Immature natural killer cell (primary cell): ENCODE results near the gene C20orf204. TPM values are rescaled to one million over a fixed set of nuclear protein-coding genes. Genes with fewer than 3 reads are reported as not detected.

Experiments used
- DNase-seq, 3 donors: peaks; one replicate each; pipeline ENCODE4 v3.0.0; 2022; ENCODE audit warnings: mixed read lengths in 1 of 3
- H3K27ac Mint-ChIP-seq, 6 donors: one replicate each; pipeline ENCODE4 v1.8.0; 2020; ENCODE audit warnings: mixed read lengths in 6 of 6, mild to moderate bottlenecking in 5 of 6, inconsistent platforms in 4 of 6, moderate library complexity in 3 of 6
- H3K27me3 Mint-ChIP-seq, 3 donors: one replicate each; pipeline ENCODE4 v1.8.0; 2020 to 2021; ENCODE audit warnings: low read depth in 3 of 3, mild to moderate bottlenecking in 3 of 3, mixed read lengths in 3 of 3, moderate library complexity in 3 of 3, inconsistent platforms in 1 of 3
- H3K36me3 Mint-ChIP-seq, 3 donors: one replicate each; pipeline ENCODE4 v1.8.0; 2020; ENCODE audit warnings: mixed read lengths in 3 of 3, inconsistent platforms in 2 of 3, mild to moderate bottlenecking in 2 of 3
- H3K4me1 Mint-ChIP-seq, 2 donors: one replicate each; pipeline ENCODE4 v1.8.0; 2020; ENCODE audit warnings: inconsistent platforms in 2 of 2, mild to moderate bottlenecking in 2 of 2, mixed read lengths in 2 of 2, moderate library complexity in 1 of 2
- H3K4me3 Mint-ChIP-seq, 5 donors: one replicate each; pipeline ENCODE4 v1.8.0; 2020; ENCODE audit warnings: mild to moderate bottlenecking in 5 of 5, mixed read lengths in 5 of 5, inconsistent platforms in 3 of 5, moderate library complexity in 3 of 5
- H3K9me3 Mint-ChIP-seq, 6 donors: one replicate each; pipeline ENCODE4 v1.8.0; 2020; ENCODE audit warnings: mild to moderate bottlenecking in 6 of 6, mixed read lengths in 6 of 6, inconsistent platforms in 4 of 6, moderate library complexity in 3 of 6
- polyA plus RNA-seq, 3 donors: library from polyadenylated mRNA; unstranded; fragments of 300-500 nt; fragmentation: Illumina TruSeq; gene quantifications; one replicate each; pipeline ENCODE4 v1.2.3, GENCODE V29; 2021

C20orf204 gene
- polyA plus RNA-seq, 3 donors from 2014 or later, result not detected

DNA sequence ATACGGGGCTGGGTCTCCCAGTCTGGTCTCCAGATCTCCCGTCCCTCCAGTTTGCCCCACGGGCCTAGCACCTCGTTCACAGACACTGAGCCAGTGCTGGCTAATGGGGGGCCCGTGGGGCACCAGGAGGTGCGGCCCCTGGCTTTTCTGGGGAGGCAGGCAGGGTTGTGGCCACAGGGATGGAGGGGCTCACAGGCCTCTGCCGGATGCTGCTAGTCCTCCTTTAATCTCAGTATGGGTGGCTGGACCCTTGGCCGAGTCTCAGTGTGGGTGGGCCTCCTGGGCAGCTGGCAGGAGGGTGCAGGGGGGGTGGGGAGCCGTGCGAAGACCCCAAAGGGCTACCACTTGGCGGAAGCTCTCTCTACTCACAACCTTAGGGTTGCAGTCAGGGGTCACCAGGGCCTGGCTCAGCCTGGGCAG, 15.1 kb downstream of the C20orf204 start:
- Mint-ChIP-seq H3K27ac (no peak overlapping the region), H3K9me3 (no peaks in the 10 kb centered on the region), H3K27me3 (peaks cover 9 to 11% (median 9%) of the 10 kb centered on the region in 3 donors), H3K4me3 (no peak overlapping the region), H3K36me3 (no peaks in the 10 kb centered on the region), H3K4me1 (no peaks in the 10 kb centered on the region)
- no peak for DNase-seq

DNA sequence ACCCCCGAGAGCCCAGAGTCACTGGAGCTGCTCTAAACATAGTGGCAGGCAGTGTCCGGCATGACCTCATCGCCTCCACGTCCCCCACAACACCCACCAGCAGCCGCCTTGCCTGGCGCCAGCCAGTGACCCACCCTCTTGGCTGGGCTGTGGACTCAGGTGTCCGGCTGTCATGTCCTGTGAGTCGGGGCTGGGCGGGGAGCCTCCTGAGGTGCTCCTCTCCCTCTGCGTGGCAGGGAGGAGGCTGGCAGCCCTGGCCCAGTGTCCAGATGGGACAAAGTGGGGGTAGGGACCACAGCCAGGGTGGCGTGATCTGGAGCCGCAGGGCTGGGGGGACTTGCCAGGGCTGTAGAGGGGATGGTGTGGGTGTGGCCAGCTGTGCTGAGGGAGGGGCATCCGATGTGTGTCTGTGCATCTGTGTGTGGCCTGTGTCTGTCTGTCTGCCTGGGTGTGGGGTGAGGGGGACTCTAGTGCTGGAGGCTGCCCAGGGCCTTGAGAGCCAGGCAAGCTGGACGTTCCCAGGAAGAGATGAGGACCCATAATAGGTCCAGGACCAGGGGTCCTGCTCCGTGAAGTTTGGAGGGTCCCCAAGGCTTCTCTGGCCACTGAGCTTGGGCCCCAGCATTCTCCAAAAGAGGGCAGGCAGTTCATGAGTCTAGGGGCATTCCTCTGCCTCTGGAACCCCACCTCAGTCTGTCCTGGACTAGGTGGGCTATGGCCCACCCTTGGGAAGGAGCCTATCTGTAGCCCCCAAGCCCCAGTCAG, 15.8 kb downstream of the C20orf204 start:
- Mint-ChIP-seq H3K4me1 (no peaks in the 10 kb centered on the region), H3K36me3 (no peaks in the 10 kb centered on the region), H3K27ac (no peak overlapping the region), H3K4me3 (no peak overlapping the region), H3K9me3 (no peaks in the 10 kb centered on the region), H3K27me3 (peaks cover 6 to 8% (median 8%) of the 10 kb centered on the region in 3 donors)
- no peak for DNase-seq

DNA sequence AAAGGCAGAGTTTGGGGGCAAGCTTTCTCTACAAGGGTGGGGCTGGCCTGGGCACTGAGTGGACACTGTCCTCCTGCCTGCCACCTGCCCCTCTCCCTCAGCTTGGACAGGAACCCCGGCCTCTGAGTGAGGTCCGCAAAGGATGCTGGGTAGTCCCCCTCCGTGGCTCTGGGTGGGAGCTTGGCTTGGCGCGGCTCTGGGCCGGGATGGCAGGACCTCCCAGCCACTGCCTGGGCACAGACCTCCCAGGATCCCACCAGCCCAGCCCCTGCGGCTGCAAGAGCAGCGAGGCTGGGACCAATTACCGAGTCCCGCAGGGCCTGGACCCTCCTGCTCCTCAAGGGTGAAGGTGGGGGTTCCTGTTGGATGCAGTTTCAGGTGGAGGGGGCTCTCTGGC, 16.3 kb downstream of the C20orf204 start:
- DNase-seq, result no peak
- no peaks in the 10 kb centered on the region for H3K9me3 Mint-ChIP-seq
- no peak overlapping the region for H3K4me3 Mint-ChIP-seq
- H3K4me1 Mint-ChIP-seq, result peaks cover 0 to 1% of the 10 kb centered on the region in 2 donors
- H3K27ac Mint-ChIP-seq, result no peak overlapping the region
- no peaks in the 10 kb centered on the region for H3K36me3 Mint-ChIP-seq
- peaks cover 7 to 8% (median 8%) of the 10 kb centered on the region in 3 donors for H3K27me3 Mint-ChIP-seq

DNA sequence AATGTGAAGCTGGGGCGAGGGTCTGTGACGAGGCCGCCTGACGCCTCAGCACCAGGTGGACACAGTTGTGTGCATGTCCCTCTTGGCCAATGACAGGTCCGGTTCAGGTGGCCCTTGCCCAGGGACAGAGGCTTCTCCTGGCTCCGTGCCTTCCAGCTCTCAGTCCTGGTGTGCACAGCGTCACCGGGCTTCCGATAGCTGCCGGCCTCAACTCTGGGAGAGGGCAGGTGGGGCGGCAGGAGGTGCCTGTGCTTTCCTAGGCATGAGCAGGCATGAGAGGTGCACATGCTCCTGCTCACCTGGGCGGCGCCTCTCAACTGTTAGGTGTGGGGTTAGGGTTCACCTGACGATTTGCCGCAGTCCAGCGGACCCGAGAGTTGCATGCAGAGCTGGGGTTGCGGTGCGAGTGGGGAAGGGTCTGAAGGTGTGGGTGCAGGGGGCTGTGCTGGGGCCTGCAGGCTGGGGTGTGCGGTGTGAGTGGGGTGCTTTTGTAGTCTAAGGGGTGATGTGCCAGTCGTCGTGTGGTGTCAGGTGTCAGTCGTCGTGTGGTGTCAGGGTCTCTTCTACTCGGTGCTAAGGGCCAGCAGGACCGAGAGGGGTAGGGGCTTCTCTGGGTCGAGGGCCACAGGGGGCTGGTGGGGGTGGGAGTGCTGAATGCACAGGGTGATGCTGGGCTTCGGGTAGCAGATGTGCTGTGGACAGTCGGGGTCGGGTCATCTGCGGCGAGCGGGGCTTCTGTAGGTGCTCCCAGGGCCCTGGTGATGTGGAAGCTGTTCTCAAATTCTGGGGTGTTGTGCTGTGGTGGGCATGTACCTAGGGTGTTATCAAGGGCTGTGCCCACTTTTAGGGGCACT, 17.2 kb downstream of the C20orf204 start:
- no peak overlapping the region for H3K27ac Mint-ChIP-seq

DNA sequence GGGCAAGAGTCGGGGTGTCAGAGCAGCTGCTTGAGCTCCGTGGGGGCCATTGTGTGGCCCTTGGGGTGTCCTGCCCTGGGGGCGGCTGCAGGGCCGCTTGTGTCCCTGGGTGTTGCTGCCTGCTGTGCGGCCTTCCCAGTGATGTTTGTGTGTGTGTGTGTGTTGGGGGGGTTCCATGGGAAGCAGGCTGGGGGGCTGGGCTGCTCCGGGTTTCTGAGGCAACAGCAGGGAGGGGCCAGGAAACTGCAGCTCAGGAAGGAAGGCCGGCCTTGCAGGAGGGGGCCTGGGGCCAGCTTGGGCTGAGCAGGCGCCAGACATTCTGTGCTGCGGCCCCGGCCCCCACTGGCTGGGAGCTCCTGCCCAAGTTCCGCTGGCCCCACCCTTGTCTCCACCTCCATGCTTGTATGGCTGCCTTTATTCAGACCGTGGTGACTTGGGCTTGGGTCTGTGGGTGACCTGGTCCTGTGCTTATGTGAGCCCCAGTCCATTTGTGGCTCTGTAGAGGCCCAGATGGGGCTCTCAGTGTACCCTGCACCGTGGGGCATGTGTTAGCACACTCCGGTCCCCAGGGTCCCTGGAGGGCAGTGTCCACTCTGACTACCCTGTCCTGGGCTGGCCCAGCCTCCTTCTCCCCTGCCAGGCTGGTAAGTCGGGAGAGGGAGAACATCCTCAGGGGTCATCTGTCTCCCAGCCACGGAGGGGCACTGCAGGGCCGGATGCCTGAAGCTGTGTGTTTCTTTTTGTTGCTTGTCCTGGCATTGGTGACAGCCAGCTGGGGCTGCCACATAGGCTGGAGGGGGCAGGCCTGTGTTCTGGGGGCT, 18.1 kb downstream of the C20orf204 start:
- no peak for DNase-seq
- no peak overlapping the region for H3K4me3 Mint-ChIP-seq
- H3K27ac Mint-ChIP-seq, result no peak overlapping the region

More for the DNA sequence above, 17.2 kb downstream of the C20orf204 start:
- peaks cover 4 to 11% (median 6%) of the 10 kb centered on the region in 3 donors for H3K27me3 Mint-ChIP-seq
- H3K4me3 Mint-ChIP-seq, result no peak overlapping the region
- no peaks in the 10 kb centered on the region for H3K36me3 Mint-ChIP-seq
- H3K9me3 Mint-ChIP-seq, result no peaks in the 10 kb centered on the region
- DNase-seq, result no peak
- peaks cover 0 to 9% of the 10 kb centered on the region in 2 donors for H3K4me1 Mint-ChIP-seq

DNA sequence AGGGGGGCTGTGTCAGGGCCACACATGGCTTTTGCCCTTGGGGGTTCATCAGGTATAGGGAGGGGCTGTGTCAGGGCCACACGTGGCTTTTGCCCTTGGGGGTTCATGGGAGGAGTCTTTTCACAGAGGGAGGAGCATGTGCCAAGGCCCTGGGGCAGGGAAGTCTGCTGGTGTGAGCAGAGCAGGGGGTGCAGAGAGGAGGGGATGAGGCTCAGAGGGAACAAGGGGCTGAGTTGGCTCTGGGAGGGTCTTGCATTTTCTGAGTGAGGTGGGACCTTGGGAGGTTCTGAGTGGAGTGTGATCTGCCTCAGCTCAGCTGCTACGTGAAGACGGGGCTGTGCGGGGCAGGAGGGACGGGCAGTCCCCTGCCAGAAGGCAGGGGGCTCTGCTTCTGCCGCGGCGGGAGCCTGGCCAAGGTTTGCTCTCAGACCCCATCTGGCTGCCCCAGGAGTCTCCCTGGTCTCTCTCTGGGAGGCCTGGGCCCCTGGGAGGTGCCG, 19.5 kb downstream of the C20orf204 start:
- Mint-ChIP-seq H3K9me3 (no peaks in the 10 kb centered on the region), H3K4me3 (no peak overlapping the region), H3K27ac (no peak overlapping the region), H3K36me3 (no peaks in the 10 kb centered on the region), H3K27me3 (peaks cover 6 to 11% (median 8%) of the 10 kb centered on the region in 3 donors), H3K4me1 (peaks cover 0 to 11% of the 10 kb centered on the region in 2 donors)
- DNase-seq, result no peak

More for the DNA sequence above, 18.1 kb downstream of the C20orf204 start:
- Mint-ChIP-seq H3K36me3 (no peaks in the 10 kb centered on the region), H3K9me3 (no peaks in the 10 kb centered on the region), H3K4me1 (peaks cover 0 to 11% of the 10 kb centered on the region in 2 donors), H3K27me3 (peaks cover 4 to 11% (median 6%) of the 10 kb centered on the region in 3 donors)

DNA sequence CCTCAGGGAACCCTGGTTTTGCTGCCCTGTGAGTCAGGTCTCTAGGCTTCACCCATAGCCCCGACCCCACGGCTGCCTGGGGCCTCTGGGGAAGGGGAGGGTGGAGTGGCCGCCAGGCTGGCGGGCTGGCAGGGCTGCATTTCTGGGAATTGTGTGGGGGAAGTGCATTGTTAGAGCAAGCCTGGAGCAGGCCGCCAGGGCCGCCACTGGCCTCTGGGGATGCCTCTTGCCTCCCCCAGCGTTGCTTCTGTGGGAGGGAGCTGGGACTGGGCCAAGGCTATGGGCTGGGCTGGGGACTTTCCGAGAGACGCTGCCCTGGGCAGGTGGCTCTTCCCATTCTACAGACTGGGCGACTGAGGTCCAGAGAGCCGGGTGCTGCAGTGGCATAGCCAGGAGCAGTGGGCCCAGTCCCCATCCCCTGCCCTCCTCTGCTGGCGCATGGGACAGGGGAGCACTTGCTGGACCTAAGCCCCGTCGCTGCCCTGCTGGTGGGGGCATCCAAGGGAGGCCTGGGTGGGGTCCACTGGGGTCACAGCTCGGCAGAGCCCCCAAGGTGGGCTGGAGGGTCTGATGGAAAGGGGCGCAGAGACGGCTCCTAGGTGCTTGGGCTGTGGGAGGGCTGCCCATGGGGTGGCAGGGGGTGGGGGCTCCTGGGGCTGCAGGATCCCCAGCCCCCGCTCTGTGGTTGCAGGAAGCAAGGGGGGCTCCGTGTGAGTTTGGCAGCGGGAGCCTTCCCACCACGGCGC, 20.1 kb downstream of the C20orf204 start:
- Mint-ChIP-seq H3K27me3 (peaks cover 6 to 11% (median 8%) of the 10 kb centered on the region in 3 donors), H3K4me3 (no peak overlapping the region)

DNA sequence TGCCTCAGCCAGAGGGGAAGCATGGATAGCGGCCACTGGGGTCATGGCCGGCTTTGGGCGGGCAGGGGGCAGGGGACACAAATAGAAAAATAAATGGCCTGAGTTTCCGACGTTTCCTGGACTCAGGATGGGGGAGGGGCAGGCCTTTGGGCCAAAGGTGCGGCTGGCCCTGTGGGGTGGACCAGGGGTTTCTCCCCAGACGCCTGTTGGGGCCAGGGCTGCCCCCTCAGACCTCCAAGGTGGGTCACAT, 20.6 kb downstream of the C20orf204 start:
- DNase-seq, result no peak
- Mint-ChIP-seq H3K27me3 (peaks cover 6 to 11% (median 7%) of the 10 kb centered on the region in 3 donors), H3K4me3 (no peak overlapping the region), H3K9me3 (no peaks in the 10 kb centered on the region), H3K4me1 (peaks cover 0 to 11% of the 10 kb centered on the region in 2 donors), H3K27ac (no peak overlapping the region), H3K36me3 (no peaks in the 10 kb centered on the region)

More for the DNA sequence above, 20.1 kb downstream of the C20orf204 start:
- Mint-ChIP-seq H3K9me3 (no peaks in the 10 kb centered on the region), H3K27ac (no peak overlapping the region), H3K4me1 (peaks cover 0 to 11% of the 10 kb centered on the region in 2 donors), H3K36me3 (no peaks in the 10 kb centered on the region)
- no peak for DNase-seq

DNA sequence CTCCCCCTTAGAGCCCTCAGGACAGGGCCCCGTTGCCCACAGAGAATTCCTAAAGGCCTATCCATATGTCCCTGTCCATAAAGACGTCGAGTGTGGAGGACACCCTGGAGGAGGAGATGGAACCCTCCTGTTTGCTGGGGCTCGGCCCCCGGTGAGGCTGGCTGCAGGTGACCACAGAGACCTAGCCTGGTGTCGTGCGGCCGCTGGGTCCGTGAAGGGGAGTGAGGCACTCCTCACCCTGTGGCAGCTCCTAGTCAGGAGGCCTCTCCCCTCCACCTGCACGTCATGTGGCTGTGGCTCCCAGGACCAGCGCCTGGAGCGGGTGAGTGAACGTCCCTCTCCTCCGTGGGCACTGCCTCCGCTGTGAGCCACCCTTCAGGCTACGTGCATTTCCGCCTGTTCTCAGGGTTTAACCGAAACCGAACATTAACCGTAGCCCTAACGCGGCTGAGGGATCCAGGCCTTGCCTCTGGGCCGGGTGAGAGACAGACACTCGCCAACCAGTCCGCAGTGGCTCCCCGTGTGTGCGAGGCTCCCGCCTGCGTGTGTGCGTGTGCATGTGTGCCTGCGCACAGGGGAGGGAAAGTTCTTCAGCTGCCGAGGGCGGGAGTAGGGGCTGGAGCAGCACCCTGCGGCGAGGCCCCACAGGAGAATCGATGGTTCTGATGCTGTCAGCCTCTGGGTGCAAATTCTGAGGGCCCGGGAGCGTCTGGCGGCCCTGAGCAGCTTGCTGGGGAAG, 21.1 kb downstream of the C20orf204 start:
- Mint-ChIP-seq H3K4me1 (peaks cover 0 to 13% of the 10 kb centered on the region in 2 donors), H3K9me3 (no peaks in the 10 kb centered on the region), H3K36me3 (no peaks in the 10 kb centered on the region), H3K4me3 (peak overlapping the region in 4 of 5 donors; percentile 24 to 71 (median 46)), H3K27ac (peak overlapping the region in 1 of 6 donors; percentile 83), H3K27me3 (peaks cover 4 to 8% (median 4%) of the 10 kb centered on the region in 3 donors)
- DNase-seq, result peak in 1 of 3 donors; percentile 33

DNA sequence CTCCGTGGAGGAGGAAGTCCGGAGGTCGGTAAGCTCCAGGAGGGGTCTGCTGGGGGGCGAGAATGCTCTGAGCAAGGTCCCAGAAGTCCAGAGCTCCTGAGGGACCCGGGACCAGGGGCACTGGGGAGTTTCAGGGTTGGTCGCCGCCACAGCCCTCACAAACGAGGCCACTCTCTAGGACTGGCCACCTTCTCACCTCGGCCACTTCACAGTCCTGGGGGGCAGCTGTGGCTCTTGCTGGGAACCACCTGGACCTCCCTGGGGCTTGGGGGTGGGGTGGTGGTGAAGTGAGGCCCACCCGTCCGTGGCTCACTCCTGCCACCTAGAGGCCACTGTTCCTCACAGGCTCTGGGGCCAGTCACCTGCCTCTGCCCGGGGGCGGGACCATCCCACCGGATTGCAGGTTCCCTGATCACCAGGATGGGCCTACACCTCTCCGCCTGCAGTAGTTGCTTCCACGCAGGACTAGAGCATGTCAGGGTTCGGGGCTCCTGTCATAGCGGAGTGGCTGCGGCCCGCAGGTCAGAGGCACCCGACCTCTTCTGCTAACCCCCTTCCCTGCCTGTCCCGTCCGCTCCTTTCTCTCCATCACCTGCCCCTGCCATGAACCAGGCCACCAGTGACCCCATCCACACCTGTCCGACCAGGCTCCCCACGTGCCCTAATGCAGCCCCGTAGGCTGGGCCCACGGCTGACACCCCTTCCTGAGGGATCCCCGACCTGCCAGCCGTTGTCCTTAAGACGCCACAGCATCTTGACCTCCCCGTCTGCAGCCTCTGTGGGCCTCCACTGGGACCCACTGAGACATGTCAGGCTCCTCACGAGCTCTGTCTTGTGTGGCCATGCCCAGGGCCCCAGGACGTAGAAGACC, 21.9 kb downstream of the C20orf204 start:
- peak; percentile 66 to 71 (median 67) for DNase-seq
- Mint-ChIP-seq H3K9me3 (no peaks in the 10 kb centered on the region), H3K36me3 (no peaks in the 10 kb centered on the region), H3K4me3 (peak overlapping the region in 4 of 5 donors; percentile 24 to 71 (median 46)), H3K27me3 (peaks cover 4 to 8% (median 4%) of the 10 kb centered on the region in 3 donors), H3K27ac (peak overlapping the region in 1 of 6 donors; percentile 83), H3K4me1 (peaks cover 0 to 15% of the 10 kb centered on the region in 2 donors)

DNA sequence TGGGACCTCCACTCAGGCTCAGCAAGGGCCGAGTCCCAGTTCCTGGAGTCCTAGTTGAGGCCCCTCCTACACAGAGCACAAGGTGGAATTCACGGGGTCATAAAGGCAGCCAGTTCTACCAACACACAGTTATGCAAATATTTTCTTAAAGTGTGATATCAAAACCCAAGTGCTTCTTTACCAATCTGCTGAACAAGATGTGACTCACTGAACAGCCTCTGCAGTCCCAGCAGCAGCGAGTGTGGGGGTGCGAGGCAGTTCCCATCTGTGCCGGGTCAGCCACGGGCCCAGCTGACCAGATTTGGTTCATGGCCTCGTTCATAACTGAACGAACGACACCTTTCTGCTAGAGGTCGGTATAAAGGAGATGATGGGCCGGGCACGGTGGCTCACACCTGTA, 22.6 kb downstream of the C20orf204 start:
- DNase-seq, result no peak
- Mint-ChIP-seq H3K4me3 (no peak overlapping the region), H3K36me3 (no peaks in the 10 kb centered on the region), H3K27ac (no peak overlapping the region), H3K4me1 (peaks cover under 1 to 17% of the 10 kb centered on the region in 2 donors), H3K9me3 (no peaks in the 10 kb centered on the region), H3K27me3 (peaks cover 4 to 5% (median 4%) of the 10 kb centered on the region in 3 donors)

DNA sequence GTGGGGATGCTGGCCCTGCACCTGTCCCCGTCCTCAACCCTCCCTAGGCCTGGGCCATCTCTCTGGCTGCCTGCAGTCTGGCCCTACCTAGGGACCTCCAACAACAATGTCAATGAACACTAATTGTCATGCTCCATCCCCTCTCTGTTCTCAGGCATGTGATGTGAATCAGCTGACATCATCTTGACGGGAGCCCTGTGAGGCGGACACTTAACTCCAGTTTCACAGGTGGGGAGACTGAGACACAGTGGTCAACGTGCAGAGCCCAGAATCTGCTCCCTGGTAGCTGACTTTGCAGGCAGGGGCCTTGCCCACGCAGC, 26.3 kb downstream of the C20orf204 start:
- Mint-ChIP-seq H3K9me3 (no peaks in the 10 kb centered on the region), H3K36me3 (no peaks in the 10 kb centered on the region), H3K4me3 (peak overlapping the region in 3 of 5 donors; percentile 18 to 71 (median 66)), H3K27ac (no peak overlapping the region), H3K4me1 (peaks cover 28 to 50% of the 10 kb centered on the region in 2 donors), H3K27me3 (peaks cover 3 to 6% (median 5%) of the 10 kb centered on the region in 3 donors)
- no peak for DNase-seq
